Breast epithelium (tissue), 4 donors: ENCODE measurements around the gene TOP3B. TPM values are rescaled to one million over a fixed set of nuclear protein-coding genes. Genes with fewer than 3 reads are reported as not detected.

ENCODE experiments used
- DNase-seq, 2 donors: peaks; one replicate each; pipeline ENCODE4 v3.0.0-alpha.2; 2019; ENCODE audit warnings: low spot score in 2 of 2
- H3K27ac ChIP-seq, 2 donors: fragments of 200-600 bp; sonication (generic) in 1 of 2; one replicate each; pipeline ENCODE4 v1.5.1; 2016 to 2019; ENCODE audit warnings: mild to moderate bottlenecking in 1 of 2
- H3K27me3 ChIP-seq, 2 donors: fragments of 200-600 bp; sonication (generic) in 1 of 2; one replicate each; pipeline versions ENCODE4 v1.5.1 to v1.6.0; 2017 to 2019; ENCODE audit warnings: control low read depth in 1 of 2, mild to moderate bottlenecking in 1 of 2
- H3K36me3 ChIP-seq: fragments of 200-600 bp; one replicate; pipeline ENCODE4 v1.5.1; 2019
- H3K4me1 ChIP-seq, 2 donors: fragments of 200-600 bp; sonication (generic); one replicate each; pipeline ENCODE4 v1.5.1; 2016 to 2019; ENCODE audit warnings: control low read depth in 1 of 2
- H3K4me3 ChIP-seq, 3 donors: fragments of 200-600 bp; sonication (generic); 1 replicate in 2 of 3; 2 replicates in 1 of 3; pipeline ENCODE4 v1.5.1; 2016 to 2019; ENCODE audit warnings: mild to moderate bottlenecking in 3 of 3, moderate library complexity in 2 of 3
- H3K9me3 ChIP-seq, 2 donors: fragments of 200-600 bp; sonication (generic) in 1 of 2; one replicate each; pipeline ENCODE4 v1.5.1; 2016 to 2019; ENCODE audit warnings: control low read depth in 1 of 2
- POLR2A ChIP-seq: fragments of 450-650 bp; IDR thresholded peaks from one replicate; pipeline ENCODE4 v1.6.1; 2016; ENCODE audit warnings: antibody characterized with exemption, mild to moderate bottlenecking, moderate library complexity
- POLR2AphosphoS5 ChIP-seq, 3 donors: sonication (generic); formaldehyde crosslinking; IDR thresholded peaks; one replicate each; pipeline ENCODE4 v1.6.1; 2017; ENCODE audit warnings: antibody characterized with exemption in 3 of 3
- intact Hi-C: fragments of 100-400 bp; cut with DNase I; formaldehyde crosslinking; loops from one replicate; pipeline ENCODE4 v1.15.1; 2023; ENCODE audit warnings: low total_unique reads
- total RNA-seq, 3 donors: library from RNA; depleted of rRNA; stranded (reverse); fragments of >200 nt; gene quantifications; one replicate each; pipeline ENCODE4 v1.1.0, GENCODE V29; 2016
- TF ChIP-seq, protein P1 (sequence below), 3 donors: fragments of 450-650 bp; IDR thresholded peaks; one replicate each; pipeline ENCODE4 v1.5.1; 2016 to 2017; ENCODE audit warnings: antibody characterized with exemption in 3 of 3, mild to moderate bottlenecking in 3 of 3, moderate library complexity in 3 of 3

Gene TOP3B
- total RNA-seq, 3 donors from 2014 or later, result 20.2 to 34.8 (median 33.1) TPM

DNA sequence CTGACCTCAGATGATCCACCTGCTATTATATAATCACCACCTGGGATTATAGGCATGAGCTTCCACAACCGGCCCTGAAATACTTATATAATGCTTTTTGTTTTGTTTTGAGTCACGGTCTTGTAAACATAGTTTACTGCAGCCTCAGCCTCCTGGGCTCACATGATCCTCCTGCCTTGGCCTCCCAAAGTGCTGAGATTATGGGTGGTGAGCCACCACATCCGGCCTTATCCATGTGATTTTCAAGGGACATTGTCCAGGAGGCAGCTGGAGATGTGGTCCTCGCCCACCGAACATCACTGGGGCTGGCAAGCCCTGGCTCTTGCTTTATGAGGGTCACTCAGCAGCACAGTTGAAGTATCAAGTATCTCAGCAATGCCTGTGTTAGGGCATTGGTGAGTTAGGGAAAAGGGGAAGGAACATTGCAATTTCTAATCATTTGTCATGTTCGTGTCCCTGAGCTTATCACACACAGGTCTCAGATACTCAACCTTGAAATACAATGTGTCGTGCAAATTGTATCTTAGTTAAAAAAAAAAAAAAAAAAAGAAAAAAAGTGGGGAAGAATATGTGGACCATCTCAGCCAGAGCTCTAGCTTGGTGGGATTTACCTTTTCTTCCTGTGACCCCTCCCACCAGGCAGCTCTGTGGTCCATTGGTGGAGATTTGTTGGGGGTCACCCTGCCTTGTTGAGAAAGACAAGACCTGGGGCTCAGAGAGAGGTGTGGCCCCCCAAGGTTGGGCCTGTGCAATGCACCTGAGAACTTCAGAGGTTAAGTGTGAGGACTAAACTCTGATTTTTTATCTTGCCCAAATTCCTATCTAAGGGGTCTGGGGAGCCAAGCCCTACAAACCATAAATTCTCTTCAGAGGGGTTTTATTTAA, 74.7 kb downstream of the TOP3B start:
- no peak overlapping the region for H3K4me3 ChIP-seq
- no peaks in the 10 kb centered on the region for H3K9me3 ChIP-seq
- H3K4me1 ChIP-seq, result no peaks in the 10 kb centered on the region
- H3K27ac ChIP-seq, result no peak overlapping the region
- peak in 1 of 2 donors; percentile 36 for DNase-seq
- no peaks in the 10 kb centered on the region for H3K36me3 ChIP-seq
- intact Hi-C loops, result no loop called here
- H3K27me3 ChIP-seq, result no peaks in the 10 kb centered on the region
- TF ChIP-seq POLR2AphosphoS5 (IDR thresholded peaks at IDR 0.05) (no peak), POLR2A (no peak)
- TF ChIP-seq, protein P1, sequence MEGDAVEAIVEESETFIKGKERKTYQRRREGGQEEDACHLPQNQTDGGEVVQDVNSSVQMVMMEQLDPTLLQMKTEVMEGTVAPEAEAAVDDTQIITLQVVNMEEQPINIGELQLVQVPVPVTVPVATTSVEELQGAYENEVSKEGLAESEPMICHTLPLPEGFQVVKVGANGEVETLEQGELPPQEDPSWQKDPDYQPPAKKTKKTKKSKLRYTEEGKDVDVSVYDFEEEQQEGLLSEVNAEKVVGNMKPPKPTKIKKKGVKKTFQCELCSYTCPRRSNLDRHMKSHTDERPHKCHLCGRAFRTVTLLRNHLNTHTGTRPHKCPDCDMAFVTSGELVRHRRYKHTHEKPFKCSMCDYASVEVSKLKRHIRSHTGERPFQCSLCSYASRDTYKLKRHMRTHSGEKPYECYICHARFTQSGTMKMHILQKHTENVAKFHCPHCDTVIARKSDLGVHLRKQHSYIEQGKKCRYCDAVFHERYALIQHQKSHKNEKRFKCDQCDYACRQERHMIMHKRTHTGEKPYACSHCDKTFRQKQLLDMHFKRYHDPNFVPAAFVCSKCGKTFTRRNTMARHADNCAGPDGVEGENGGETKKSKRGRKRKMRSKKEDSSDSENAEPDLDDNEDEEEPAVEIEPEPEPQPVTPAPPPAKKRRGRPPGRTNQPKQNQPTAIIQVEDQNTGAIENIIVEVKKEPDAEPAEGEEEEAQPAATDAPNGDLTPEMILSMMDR (IDR thresholded peaks at IDR 0.05), result no peak

Other genes starting within 250 kb of the TOP3B start
- gene YPEL1, start 247.0 kb downstream of the TOP3B start, total RNA-seq, result 1 to 10 TPM; 7.8 to 8.5 (median 7.9) TPM
- gene MAPK1, start 115.1 kb downstream of the TOP3B start, total RNA-seq, result 10 to 100 TPM; 43.3 to 49.9 (median 44.0) TPM
- 10 to 100 TPM; 24.3 to 45.2 (median 28.1) TPM for gene PPM1F, start 29.9 kb downstream of the TOP3B start, total RNA-seq